Measurements from ENCODE around the gene RASSF1. TPM values are rescaled to one million over a fixed set of nuclear protein-coding genes. Genes with fewer than 3 reads are reported as not detected.

Gene RASSF1
- total RNA-seq, 1 experiment from 2014 or later, result 20.0 TPM

DNA sequence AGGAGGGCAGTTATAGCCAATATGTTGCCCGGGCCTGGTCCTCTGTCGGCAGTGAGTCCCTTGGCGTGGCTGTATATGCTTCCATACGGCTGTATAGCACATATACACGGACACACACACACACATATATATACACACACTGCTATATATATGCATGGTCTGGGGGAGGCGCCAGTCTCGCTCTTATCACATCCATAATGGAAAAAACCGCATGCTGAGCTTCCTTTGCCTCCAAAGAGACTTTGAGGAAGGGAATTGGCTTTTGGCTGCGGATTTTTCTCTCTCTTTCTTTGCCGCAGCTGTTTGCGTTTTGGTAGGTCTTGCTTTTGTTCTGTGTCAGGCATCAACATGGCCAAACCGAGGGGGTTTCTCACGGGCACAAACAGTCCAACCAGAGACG is 30.0 kb upstream of the RASSF1 start:
- Histone ChIP-seq H3K9me3 (ENCODE audit: low read length) (no peaks in the 10 kb centered on the region), H3K9me2 (replicated peaks; ENCODE audit: low read length) (no peaks in the 10 kb centered on the region), H3K79me2 (ENCODE audit: low read length) (no peaks in the 10 kb centered on the region), H4K20me1 (ENCODE audit: low read length) (no peaks in the 10 kb centered on the region), H3K27me3 (ENCODE audit: low read length) (no peaks in the 10 kb centered on the region), H3K4me3 (ENCODE audit: low read length) (no peak overlapping the region), H3K4me2 (ENCODE audit: low read length) (no peak overlapping the region), H3K4me1 (ENCODE audit: insufficient read depth, low read length) (no peaks in the 10 kb centered on the region), H3K9ac (ENCODE audit: low read length) (no peak overlapping the region), H3K27ac (ENCODE audit: low read length) (no peak overlapping the region), H2AFZ (ENCODE audit: low read length) (no peak overlapping the region), H3K36me3 (ENCODE audit: low read depth, low read length) (no peaks in the 10 kb centered on the region), H3F3A (ENCODE audit: low read length, unreplicated experiment) (no peaks in the 10 kb centered on the region)
- peak; percentile 55 for DNase-seq
- TF ChIP-seq, protein P1, sequence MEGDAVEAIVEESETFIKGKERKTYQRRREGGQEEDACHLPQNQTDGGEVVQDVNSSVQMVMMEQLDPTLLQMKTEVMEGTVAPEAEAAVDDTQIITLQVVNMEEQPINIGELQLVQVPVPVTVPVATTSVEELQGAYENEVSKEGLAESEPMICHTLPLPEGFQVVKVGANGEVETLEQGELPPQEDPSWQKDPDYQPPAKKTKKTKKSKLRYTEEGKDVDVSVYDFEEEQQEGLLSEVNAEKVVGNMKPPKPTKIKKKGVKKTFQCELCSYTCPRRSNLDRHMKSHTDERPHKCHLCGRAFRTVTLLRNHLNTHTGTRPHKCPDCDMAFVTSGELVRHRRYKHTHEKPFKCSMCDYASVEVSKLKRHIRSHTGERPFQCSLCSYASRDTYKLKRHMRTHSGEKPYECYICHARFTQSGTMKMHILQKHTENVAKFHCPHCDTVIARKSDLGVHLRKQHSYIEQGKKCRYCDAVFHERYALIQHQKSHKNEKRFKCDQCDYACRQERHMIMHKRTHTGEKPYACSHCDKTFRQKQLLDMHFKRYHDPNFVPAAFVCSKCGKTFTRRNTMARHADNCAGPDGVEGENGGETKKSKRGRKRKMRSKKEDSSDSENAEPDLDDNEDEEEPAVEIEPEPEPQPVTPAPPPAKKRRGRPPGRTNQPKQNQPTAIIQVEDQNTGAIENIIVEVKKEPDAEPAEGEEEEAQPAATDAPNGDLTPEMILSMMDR (conservative IDR thresholded peaks at IDR 0.05; ENCODE audit: low read depth, low read length), result peak; percentile 58
- no peak for TF ChIP-seq EZH2 (IDR thresholded peaks at IDR 0.05; ENCODE audit: low read length, unreplicated experiment)
- intact Hi-C loops (cut with micrococcal nuclease), result no loop called here
- BruUV-seq (replicated peaks), result no TSS peak
- POLR2A ChIA-PET (ENCODE audit: unreplicated experiment), result no interaction called here
- ATAC-seq, result peak; percentile 54
- CTCF ChIA-PET, result interaction anchor here (1.3 kb wide), 1 partner anchor 172 kb away, joined by 9 read pairs; no protein-coding TSS in a partner anchor

DNA sequence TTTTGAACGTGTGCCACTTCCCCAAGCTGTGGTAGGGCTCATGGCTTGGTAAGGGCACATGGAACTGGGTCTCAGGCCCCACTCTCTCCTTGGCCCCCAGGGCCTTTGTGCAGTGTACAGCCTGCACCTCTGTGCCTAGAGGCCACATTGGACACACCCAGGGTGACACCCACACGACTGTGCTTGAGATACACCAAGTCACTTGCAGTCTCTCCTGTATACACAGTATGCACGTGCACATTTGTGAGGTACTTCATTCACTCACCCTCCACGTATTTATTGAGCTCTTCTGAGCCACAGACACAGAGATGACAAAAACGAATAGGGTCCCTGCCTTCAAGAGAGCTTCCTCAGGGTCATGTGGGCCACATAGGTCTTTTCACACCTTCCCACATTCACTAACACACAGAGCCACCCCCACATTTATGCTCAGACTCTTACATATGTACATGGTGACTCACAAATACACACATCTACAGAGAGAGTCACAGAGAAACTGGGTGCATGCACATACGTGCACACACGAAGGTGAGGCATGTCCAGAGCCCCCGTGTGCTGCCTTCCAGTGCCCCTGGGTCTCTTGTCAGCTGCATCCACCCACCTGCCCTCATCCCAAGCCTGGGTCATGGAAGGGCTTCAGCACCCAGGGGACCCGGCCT is 28.5 kb upstream of the RASSF1 start:
- no TSS peak for BruUV-seq (replicated peaks)
- no peak overlapping the region for H3K27ac ChIP-seq (ENCODE audit: low read length)
- no peaks in the 10 kb centered on the region for H4K20me1 ChIP-seq (ENCODE audit: low read length)
- ATAC-seq (no peak), DNase-seq (no peak)
- no peak overlapping the region for H3K4me3 ChIP-seq (ENCODE audit: low read length)
- intact Hi-C loops (cut with micrococcal nuclease), result no loop called here
- CTCF ChIA-PET, result no interaction called here
- no peak overlapping the region for H3K9ac ChIP-seq (ENCODE audit: low read length)
- POLR2A ChIA-PET (ENCODE audit: unreplicated experiment), result no interaction called here
- no peaks in the 10 kb centered on the region for H3K27me3 ChIP-seq (ENCODE audit: low read length)
- H3K36me3 ChIP-seq (ENCODE audit: low read depth, low read length), result no peaks in the 10 kb centered on the region
- no peaks in the 10 kb centered on the region for H3K9me3 ChIP-seq (ENCODE audit: low read length)
- no peak overlapping the region for H3K4me2 ChIP-seq (ENCODE audit: low read length)
- no peak overlapping the region for H2AFZ ChIP-seq (ENCODE audit: low read length)
- TF ChIP-seq EZH2phosphoT487 (IDR thresholded peaks at IDR 0.05; ENCODE audit: borderline replicate concordance, low read length) (no peak), EZH2 (IDR thresholded peaks at IDR 0.05; ENCODE audit: low read length, unreplicated experiment) (no peak)
- TF ChIP-seq, protein P1 (conservative IDR thresholded peaks at IDR 0.05; ENCODE audit: low read depth, low read length), result no peak
- no peaks in the 10 kb centered on the region for H3K9me2 ChIP-seq (replicated peaks; ENCODE audit: low read length)
- no peaks in the 10 kb centered on the region for H3K79me2 ChIP-seq (ENCODE audit: low read length)
- H3K4me1 ChIP-seq (ENCODE audit: insufficient read depth, low read length), result no peaks in the 10 kb centered on the region
- no peaks in the 10 kb centered on the region for H3F3A ChIP-seq (ENCODE audit: low read length, unreplicated experiment)

DNA sequence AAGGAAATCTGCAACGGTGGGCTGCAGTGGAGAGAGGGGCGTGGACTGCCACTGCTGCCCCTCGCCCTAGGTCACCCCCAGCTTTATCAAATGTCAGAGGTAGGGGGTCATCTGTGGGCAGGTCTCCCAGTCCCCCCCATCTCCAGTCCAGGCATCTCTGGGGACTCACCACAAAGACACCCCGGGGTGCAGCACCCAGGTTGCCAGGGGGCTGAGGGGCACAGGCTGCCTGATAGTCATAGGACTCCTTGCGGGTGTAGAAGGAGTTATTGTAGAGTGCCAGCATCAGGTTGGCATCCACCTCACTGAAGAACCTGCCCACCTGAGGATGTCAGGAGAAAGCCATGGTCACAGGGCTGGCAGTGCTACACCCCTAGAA is 25.2 kb upstream of the RASSF1 start:
- H3K9me2 ChIP-seq (replicated peaks; ENCODE audit: low read length), result no peaks in the 10 kb centered on the region
- no peaks in the 10 kb centered on the region for H3F3A ChIP-seq (ENCODE audit: low read length, unreplicated experiment)
- peak overlapping the region; percentile 76 for H3K4me2 ChIP-seq (ENCODE audit: low read length)
- H4K20me1 ChIP-seq (ENCODE audit: low read length), result no peaks in the 10 kb centered on the region
- H3K9ac ChIP-seq (ENCODE audit: low read length), result no peak overlapping the region
- H3K9me3 ChIP-seq (ENCODE audit: low read length), result no peaks in the 10 kb centered on the region
- H3K4me3 ChIP-seq (ENCODE audit: low read length), result peak overlapping the region; percentile 56
- H3K27me3 ChIP-seq (ENCODE audit: low read length), result no peaks in the 10 kb centered on the region
- H2AFZ ChIP-seq (ENCODE audit: low read length), result no peak overlapping the region
- H3K4me1 ChIP-seq (ENCODE audit: insufficient read depth, low read length), result no peaks in the 10 kb centered on the region
- DNase-seq (no peak), ATAC-seq (no peak)
- H3K36me3 ChIP-seq (ENCODE audit: low read depth, low read length), result no peaks in the 10 kb centered on the region
- BruUV-seq (replicated peaks), result no TSS peak
- intact Hi-C loops (cut with micrococcal nuclease), result no loop called here
- H3K27ac ChIP-seq (ENCODE audit: low read length), result no peak overlapping the region
- TF ChIP-seq EZH2 (IDR thresholded peaks at IDR 0.05; ENCODE audit: low read length, unreplicated experiment) (no peak), EZH2phosphoT487 (IDR thresholded peaks at IDR 0.05; ENCODE audit: borderline replicate concordance, low read length) (no peak)
- TF ChIP-seq, protein P1 (conservative IDR thresholded peaks at IDR 0.05; ENCODE audit: low read depth, low read length), result no peak
- ChIA-PET CTCF (no interaction called here), POLR2A (ENCODE audit: unreplicated experiment) (interaction anchor here (0.6 kb wide), 1 partner anchor 267 kb away, joined by 4 read pairs; no protein-coding TSS in a partner anchor)
- H3K79me2 ChIP-seq (ENCODE audit: low read length), result no peaks in the 10 kb centered on the region

Data from PC-3 (cell line).